Cardiac muscle cell (in vitro differentiated cells and primary cell): ENCODE measurements around the gene DTX4. TPM values are rescaled to one million over a fixed set of nuclear protein-coding genes. Genes with fewer than 3 reads are reported as not detected.

Experiments
- DNase-seq, 2 donors: peaks; one replicate each; pipeline versions ENCODE4 v3.0.0 to v3.0.0-alpha.2; 2010 to 2017; ENCODE audit warnings: low read depth in 1 of 2, low spot score in 1 of 2
- H3K27ac ChIP-seq: fragments of 200-600 bp; sonication (generic); 2 replicates; pipeline ENCODE4 v1.5.1; 2016
- H3K27me3 ChIP-seq: fragments of 200-600 bp; sonication (generic); 2 replicates; pipeline ENCODE4 v1.6.0; 2016; ENCODE audit warnings: control low read depth
- H3K36me3 ChIP-seq: fragments of 200-600 bp; sonication (generic); 2 replicates; pipeline ENCODE4 v1.5.1; 2016; ENCODE audit warnings: control low read depth
- H3K4me1 ChIP-seq: fragments of 200-600 bp; sonication (generic); 2 replicates; pipeline ENCODE4 v1.8.1; 2017; ENCODE audit warnings: low read depth, mild to moderate bottlenecking, mixed run types
- H3K4me3 ChIP-seq: fragments of 200-600 bp; sonication (generic); 2 replicates; pipeline ENCODE4 v1.5.1; 2016; ENCODE audit warnings: mild to moderate bottlenecking
- H3K9me3 ChIP-seq: fragments of 200-600 bp; sonication (generic); 2 replicates; pipeline ENCODE4 v1.5.1; 2017; ENCODE audit warnings: low read depth, mild to moderate bottlenecking, control low read depth
- CTCF ChIP-seq: IDR thresholded peaks from 2 replicates; pipeline ENCODE4 v1.5.1; 2012; ENCODE audit warnings: low read depth, mild to moderate bottlenecking, low read length
- polyA plus RNA-seq: library from polyadenylated mRNA; unstranded; fragments of >200 nt; fragmentation: Nextera tagmentation; extraction: Ambion mirVana; gene quantifications from 2 replicates; pipeline ENCODE4 v1.2.1, GENCODE V29; 2016
- total RNA-seq: library from RNA; depleted of rRNA; stranded (reverse); fragments of >200 nt; gene quantifications from 2 replicates; pipeline ENCODE4 v1.2.3, GENCODE V29; 2016

DTX4 gene
- total and polyA plus RNA-seq, 2 experiments from 2014 or later: 1.1 to 3.1 TPM

GRCh38 chr11:59193587-59194130 lies 21.7 kb downstream of the DTX4 start:
- TF ChIP-seq CTCF: no peak

GRCh38 chr11:59195586-59195985 lies 23.7 kb downstream of the DTX4 start:
- no peak overlapping the region for H3K27ac ChIP-seq

More at GRCh38 chr11:59193587-59194130, 21.7 kb downstream of the DTX4 start:
- H3K36me3 ChIP-seq: no peaks in the 10 kb centered on the region
- no peaks in the 10 kb centered on the region for H3K4me1 ChIP-seq
- no peaks in the 10 kb centered on the region for H3K9me3 ChIP-seq
- no peak overlapping the region for H3K4me3 ChIP-seq
- DNase-seq: no peak
- no peak overlapping the region for H3K27ac ChIP-seq
- no peaks in the 10 kb centered on the region for H3K27me3 ChIP-seq

GRCh38 chr11:59196777-59197176 lies 24.8 kb downstream of the DTX4 start:
- H3K27me3 ChIP-seq: no peaks in the 10 kb centered on the region
- H3K4me1 ChIP-seq: no peaks in the 10 kb centered on the region
- no peak for DNase-seq
- no peak for TF ChIP-seq CTCF
- no peaks in the 10 kb centered on the region for H3K9me3 ChIP-seq
- H3K4me3 ChIP-seq: no peak overlapping the region
- no peaks in the 10 kb centered on the region for H3K36me3 ChIP-seq
- no peak overlapping the region for H3K27ac ChIP-seq

More at GRCh38 chr11:59195586-59195985, 23.7 kb downstream of the DTX4 start:
- no peak for TF ChIP-seq CTCF
- no peaks in the 10 kb centered on the region for H3K36me3 ChIP-seq
- no peaks in the 10 kb centered on the region for H3K4me1 ChIP-seq
- H3K27me3 ChIP-seq: no peaks in the 10 kb centered on the region
- H3K9me3 ChIP-seq: no peaks in the 10 kb centered on the region
- H3K4me3 ChIP-seq: no peak overlapping the region
- no peak for DNase-seq

GRCh38 chr11:59197991-59198390 lies 26.1 kb downstream of the DTX4 start:
- Histone ChIP-seq H3K4me1 (no peaks in the 10 kb centered on the region), H3K9me3 (no peaks in the 10 kb centered on the region), H3K27ac (no peak overlapping the region), H3K36me3 (no peaks in the 10 kb centered on the region), H3K4me3 (no peak overlapping the region), H3K27me3 (no peaks in the 10 kb centered on the region)
- DNase-seq: peak; percentile 13 to 88
- no peak for TF ChIP-seq CTCF

- Histone ChIP-seq H3K27ac (no peak overlapping the region), H3K4me1 (no peaks in the 10 kb centered on the region), H3K36me3 (no peaks in the 10 kb centered on the region), H3K4me3 (no peak overlapping the region), H3K9me3 (no peaks in the 10 kb centered on the region), H3K27me3 (no peaks in the 10 kb centered on the region)
- TF ChIP-seq CTCF: no peak
- DNase-seq: no peak
These were observed 26.8 kb downstream of the DTX4 start for GRCh38 chr11:59198726-59199125.
